ENCODE data around the gene TADA3.
A peak's percentile ranks its signal among the peaks of the same experiment; 100 is the strongest.

Gene TADA3

DNA sequence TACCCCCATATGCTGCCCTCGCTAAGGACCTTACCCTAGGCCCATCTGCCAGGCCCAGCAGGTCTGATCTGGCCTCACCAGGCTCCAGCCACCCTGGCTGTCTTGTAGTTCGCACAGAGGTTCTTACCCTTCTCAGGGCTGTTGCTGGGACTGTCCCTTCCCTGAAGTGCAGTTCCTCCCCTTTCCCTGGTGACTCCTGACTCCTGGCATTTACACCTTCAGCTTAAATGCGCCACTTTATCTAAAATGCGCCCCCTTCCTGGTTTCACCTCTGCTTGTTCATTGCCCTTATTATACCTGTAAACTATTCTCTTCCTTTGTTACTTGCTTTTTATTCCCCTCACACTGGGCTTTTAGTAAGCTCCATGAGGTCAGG is 17.0 kb upstream of the TADA3 start:
- DNase-seq = peak; percentile 29

DNA sequence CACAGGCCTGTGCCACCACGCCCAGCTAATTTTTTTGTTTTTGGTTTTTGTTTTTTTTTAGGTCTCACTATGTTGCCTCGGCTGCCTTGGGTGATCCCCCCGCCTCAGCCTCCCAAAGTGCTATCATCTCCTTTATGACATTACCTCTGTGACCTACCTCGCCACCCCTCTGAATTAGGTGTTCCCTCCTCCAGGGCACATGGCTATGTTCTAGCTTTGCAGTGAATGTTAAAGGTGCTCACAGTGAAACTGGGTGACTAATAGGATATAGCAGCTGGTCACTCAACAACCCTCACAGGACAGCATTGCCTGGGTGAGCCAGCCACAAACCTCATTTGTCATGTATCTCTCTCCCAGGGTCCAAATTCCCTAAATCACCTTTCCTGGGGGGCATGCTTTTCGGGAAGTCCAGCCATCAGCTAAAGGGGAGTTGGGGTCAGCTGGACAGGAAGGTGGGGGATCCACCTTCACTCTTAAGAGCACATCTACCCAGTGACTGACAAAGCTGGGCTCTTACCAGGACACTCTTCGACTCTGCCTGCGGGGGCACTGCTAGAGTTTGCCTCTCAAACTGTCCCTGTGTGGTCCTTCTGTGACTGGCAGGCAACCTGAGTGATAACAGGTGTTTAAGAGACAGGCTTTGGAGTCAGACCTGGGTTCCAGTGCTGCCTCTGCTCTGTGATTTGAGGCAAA is 16.2 kb upstream of the TADA3 start:
- no peak for DNase-seq

DNA sequence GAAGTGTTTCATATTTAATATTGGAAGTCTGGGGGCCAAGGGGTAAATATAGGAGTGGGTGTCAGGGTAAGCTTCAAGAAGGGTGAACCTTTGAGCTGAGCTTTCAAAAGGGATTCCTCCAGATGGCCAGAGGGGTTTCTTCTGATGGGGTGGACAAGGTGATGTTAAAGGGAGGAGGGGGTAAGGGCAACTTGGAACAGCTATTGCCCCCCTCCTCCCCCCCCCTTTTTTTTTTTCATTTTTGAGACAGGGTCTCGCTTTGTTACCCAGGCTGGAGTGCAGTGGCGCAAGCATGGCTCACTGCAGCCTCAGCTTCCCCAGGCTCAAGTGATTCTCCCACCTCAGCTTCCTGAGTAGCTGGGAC is 15.7 kb upstream of the TADA3 start:
- DNase-seq = no peak

DNA sequence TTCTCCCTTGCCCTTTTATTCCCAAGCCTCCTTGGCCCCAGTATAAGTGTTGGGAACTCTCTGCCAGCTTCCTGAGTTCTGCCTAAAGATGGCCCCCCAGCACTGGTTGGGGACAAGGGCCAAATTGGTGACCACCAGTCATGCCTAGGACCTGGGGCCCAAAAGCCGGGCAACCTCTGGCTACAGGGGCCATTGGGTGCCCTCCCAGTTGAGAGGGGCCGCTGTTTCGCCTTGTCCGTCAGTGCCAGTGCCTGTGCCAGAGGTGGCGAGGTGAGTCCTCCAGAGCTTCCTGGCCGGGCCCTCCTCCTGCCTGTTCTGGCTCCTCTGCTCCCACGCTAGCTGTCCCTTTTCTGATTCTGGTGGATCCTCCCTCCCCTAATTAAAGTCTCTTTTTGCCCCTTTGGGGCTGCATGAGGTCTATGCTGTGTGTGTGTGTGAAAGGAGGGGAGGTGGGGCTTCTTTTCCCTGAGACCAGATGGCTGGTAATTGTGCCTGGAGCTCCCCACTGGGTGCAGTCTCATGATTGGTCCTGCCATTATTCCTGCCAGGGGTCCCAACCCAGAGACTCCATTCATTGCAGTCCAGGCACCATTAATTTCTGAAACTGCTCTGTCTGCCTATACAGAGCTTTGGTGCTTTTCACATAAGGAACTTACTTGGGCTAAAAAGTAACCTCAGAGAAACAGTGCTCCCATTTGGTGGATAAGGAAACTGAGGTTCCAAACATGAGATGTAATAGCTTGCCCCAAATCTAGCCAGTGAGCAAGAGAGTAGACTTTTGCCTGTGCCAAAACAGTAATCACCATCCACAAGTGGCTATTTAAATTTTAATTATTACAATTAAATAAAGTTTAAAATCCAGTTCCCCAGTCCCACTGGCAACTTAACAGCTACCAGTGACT is 14.7 kb upstream of the TADA3 start:
- DNase-seq = peak; percentile 70

DNA sequence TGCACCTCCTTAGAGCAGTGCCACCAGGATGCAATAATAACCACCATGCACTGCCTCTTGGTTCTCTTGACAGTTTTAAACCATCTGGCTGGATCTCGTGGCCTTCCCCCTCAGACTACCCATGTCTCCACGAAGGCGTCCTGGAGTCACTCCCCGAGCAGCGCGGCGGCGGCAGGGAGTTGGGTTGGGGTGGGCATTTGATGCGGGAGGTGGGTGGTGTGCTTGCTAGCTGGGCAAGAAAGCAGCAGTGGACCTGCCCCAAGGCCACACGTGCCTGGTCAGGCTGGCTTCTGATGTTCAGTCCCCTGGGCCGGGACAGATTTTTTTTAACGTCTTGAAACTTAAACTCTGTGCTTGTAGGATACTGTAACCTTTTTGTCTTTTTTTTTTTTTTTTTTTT is 13.9 kb upstream of the TADA3 start:
- no peak for DNase-seq

DNA sequence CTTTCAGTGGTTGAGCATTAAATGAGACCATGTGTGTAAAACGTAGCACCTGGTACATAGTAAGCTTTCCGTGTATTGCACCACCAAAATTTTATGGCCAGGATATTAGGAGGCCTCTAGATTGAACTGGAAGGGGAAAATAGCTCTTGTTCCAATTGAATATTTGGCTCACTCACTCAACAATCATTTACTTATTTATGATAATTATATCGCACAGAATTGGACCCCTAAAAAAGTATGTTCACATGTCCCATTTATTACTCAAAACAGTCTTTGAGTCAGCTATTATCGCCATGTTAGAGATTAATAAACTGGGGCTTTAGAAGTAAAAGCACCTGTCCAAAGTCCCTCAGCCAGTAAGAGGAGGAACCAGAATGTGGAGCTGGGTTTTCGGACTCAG is 12.7 kb upstream of the TADA3 start:
- DNase-seq = no peak

DNA sequence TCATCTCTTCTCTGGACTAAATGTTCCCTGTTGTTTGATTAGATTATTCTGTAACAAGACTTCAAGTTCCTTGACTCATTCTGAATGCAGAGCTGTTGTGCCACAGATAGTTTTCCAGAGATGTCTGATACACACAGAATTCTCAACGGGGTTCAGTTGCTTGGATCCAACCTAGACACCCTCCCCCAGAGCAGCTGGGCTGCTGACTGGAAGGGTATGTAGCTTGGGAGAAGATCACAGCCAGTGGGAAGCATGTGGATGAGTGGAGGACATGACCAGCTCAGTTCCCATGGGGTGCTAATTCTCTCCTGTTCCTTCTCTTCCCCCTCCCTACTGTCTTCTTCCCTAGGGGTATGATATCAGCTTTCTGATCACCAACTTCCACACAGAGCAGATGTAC is 11.2 kb upstream of the TADA3 start:
- DNase-seq = no peak

DNA sequence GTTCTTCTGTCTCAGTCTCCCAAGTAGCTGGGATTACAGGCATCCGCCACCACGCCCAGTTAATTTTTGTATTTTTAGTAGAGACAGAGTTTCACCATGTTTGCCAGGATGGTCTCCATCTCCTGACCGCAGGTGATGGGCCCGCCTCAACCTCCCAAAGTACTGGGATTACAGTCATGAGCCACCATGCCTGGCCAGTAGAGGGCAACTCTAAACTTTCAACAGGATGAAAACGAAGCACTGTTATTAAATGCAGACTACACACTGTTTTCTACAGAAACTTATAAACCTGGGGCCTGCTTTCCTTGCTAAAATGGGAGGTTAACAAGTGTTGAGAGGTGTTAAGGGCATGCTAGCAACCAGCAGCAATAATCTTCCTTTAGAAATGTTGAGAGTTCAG is 8.3 kb upstream of the TADA3 start:
- DNase-seq = no peak

DNA sequence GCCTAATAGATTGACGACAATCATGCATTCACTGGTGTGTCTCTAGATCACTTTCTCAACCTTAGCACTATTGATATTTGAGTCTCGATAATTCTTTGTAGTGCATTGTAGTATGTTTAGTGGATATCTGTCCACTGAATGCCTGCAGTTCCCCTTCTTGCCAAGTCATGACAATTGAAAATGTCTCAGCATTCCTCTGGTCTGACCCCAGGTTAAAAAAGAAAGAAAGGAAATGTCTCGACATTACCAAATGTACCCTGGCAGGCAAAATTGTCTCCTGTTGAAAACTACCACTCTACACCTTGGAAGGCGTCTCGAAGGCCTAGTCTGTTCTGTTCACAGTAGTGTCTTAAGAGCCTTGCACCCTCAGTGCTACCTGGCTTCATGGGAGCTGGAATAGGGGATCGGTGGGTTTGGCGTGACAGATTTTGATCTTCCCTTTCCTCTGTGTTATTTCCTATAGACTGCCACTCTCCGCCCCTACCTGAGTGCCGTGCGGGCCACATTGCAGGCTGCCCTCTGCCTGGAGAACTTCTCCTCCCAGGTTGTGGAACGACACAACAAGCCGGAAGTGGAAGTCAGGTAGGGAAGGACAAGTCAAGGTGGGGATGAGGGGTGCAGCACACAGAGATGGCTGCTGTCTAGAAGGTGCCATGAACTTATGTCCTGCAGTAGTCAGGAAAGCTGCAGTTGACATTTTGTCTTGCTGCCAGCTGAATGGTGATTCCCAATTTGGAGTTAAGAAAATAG is 5.1 kb upstream of the TADA3 start:
- no peak for DNase-seq

DNA sequence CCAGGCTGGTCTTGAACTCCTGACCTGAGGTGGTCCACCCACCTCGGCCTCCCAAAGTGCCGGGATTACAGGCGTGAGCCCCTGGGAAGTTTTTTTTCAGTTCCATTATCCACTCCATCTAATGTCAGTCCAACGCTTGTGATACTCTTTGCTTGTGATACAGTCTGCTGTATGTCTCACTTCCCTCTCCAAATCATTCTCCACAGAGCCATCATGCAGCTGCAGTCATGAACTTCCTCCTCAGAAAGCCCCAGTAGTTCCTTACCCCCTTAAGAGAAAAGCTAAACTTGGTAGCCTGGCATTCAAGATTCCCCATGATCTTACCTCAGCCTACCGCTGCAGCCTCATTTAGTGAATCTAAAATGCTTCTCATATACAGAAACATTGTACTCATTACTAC is 2.9 kb upstream of the TADA3 start:
- DNase-seq = no peak

DNA sequence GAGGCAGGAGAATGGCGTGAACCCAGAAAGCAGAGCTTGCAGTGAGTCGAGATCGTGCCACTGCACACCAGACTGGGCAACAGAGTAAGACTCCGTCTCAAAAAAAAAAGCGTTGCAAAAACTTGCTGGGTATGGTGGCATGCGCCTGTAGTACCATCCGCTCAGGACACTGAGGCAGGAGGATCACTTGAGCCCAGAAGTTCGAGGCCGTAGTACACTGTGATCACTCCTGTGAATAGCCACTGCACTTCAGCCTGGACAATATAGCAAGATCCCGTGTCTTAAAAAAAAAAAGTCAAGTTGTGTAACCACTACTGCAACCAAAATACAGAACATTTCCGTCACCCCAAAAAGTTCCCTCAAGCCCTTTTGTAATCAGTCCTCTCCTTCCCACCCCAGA is 2.1 kb upstream of the TADA3 start:
- no peak for DNase-seq

DNA sequence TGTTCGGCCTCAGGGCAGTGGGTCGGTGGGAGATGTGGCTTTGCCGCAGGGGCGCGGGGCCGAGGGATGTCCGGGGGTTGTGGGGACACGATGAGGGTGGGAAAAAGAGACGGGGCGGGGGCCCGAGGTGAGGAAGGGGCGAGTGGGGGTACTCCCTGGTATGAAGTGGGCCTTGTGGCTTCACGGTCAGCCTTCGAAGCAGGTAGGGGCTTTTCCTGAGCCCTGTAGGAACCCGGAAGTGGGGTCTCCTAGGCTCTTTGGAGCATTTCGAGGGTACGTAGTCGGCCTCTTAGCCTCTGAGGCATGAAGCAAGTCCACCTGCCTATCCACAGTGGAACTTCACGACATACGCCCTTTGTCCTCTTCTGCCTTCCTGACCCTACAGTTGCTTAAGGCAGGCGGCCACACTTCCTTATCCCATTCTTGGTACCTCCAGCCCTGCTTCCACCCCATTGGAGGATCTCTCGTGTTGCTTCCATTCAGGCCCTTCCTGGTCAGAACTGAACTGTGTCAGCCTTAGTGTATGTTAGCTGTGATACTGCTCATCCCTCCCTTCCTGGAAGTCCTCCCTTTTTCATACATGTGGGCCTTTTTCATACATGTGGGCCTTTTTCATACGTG is 998 bp upstream of the TADA3 start:
- no peak for DNase-seq

DNA sequence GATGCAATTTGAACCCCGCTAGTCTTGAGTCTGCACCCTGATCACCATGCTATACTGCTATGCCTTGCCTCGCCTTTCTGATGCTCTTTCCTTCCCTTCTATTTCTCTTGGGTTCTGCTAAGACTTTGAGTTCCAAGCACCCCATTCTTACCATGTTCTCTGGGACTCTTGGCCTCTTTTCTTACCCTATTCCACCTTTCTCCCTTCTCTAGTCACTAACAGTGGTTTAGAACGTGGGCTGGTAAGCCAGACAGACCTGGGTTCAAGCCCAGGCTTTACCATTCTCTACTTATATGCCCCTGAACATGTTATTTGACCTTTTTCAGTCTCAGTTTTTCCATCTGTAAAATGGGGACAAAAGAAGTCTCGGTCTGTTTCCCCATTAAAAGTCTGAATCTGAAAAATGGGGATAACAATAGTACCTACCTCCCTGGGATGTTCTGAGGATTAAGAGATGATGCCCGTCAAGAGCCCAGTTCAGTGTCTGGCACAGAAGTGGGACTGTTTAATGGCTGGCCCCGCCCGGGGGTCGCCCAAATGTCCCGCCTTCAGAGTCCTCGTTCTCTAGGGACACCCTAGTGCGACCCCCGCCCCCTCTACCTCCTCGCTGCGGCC is 376 bp downstream of the TADA3 start:
- no peak for DNase-seq

DNA sequence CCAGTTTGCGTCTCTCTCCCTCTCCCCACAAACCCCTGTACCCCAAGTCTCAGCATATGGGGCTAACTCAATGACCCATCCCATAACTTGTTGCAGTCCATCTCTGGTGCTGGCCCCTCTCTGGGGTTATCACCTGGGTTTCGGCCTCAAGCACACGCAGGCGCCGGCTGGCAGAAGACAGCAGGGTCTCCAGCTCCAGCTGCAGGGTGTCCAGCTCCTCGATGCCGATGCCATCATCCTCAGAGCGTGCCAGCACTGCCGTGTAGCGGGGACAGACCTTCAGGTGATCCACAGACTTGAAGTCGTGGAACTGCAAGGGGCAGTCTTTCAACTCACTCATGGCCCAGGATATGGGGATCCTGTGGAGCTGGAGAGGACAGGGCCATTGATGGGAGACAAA is 1.1 kb downstream of the TADA3 start:
- DNase-seq = no peak

DNA sequence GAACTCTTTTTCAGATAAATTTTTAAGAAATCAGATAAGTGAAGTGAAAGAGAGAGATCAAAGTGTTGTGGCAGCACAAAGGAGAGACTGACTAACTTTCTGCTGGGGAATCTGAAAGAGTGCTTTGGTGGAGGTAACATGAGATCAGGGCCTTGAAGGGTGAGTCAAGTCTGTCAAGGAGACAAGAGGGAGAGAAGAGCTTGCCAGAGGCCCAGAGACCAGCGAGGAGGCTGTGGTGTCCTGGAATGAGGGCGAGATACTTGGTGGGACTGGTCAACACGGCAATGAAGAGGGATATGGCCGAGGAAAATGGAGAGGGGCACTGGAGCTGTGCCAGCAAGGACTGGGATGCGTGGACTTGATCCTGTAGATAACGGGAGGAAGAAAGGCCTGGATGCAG is 4.6 kb downstream of the TADA3 start:
- no peak for DNase-seq

DNA sequence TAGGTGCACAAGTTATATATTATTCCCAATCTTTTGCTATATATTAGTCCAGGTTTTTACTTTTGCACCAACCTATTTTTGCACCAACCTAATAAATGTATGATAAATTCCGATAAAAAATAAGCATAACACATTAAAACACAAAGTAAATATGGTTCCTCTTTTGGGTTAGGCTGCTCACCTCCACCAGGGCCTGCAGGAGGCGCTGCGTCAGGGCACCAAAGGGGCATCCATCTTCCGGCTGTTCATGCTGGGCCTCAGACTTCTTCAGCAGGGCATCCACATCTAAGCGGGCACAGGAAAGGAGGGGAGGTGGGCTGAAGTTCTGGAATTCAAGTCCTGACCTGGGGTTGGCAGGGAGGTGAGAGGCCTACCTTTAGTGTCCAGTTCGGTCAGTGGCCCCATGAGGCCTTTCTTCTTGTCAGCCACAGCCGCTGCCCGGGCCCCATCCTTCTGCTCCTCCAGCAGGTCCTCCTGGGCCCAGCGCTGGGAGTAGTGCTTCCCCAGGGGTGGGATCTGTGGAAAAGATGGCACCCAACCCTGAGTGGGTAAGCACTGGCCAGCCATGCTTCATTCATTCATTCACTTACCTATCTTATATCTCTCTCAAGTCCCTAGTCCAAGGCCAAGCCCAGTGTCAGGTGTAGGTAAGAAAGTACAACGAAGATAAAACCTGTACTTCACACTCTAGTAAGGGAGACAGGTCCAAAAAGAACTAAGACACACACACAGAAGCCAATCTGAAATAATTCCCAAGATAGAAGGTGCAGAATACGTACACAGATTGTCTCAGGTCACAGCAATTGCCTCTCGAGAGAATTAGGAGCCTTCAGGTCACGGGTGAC is 5.2 kb downstream of the TADA3 start:
- no peak for DNase-seq

DNA sequence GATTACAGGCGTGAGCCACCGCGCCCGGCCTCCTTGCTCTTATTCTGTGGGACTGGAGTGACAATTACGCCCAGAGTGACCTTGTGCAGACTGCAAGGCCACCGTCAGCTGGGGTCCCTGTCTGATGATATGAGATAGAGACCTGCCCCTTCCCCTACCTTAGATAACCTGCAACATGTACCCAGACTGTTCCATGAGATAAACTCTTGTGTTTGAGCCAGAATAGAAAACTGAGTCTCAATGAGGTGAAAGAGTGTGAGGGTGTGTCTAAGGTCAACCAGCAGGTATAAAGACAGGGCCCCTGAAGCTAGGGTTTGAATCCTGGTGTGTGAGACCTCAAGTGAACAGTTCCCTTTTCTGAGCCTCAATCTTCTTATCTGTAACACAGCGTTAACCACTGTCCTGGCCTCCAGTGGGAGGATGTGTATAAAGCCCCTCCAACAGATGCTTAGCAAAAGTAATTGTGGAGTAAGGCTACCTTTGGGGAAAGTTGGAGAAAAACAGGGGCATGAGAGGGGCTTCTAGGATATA is 6.0 kb downstream of the TADA3 start:
- no peak for DNase-seq

DNA sequence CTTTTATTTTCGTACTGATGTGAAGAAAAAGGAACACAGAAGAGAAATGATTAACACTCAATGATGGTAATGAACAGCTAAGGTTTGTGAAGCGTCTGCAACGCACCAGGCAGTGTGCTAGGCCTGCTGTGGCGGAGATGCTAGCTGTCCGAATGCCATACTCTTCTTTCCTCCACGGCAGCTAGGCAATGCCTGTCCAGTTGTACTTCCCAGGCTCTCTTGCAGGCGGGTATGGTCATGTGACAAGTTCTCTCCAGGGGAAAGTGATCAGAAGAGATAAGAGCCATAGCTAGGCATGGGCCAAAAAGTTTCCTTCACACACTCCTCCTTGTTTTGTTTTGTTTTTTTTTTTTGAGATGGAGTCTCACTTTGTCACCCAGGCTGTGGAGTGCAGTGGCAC is 6.7 kb downstream of the TADA3 start:
- DNase-seq = no peak

DNA sequence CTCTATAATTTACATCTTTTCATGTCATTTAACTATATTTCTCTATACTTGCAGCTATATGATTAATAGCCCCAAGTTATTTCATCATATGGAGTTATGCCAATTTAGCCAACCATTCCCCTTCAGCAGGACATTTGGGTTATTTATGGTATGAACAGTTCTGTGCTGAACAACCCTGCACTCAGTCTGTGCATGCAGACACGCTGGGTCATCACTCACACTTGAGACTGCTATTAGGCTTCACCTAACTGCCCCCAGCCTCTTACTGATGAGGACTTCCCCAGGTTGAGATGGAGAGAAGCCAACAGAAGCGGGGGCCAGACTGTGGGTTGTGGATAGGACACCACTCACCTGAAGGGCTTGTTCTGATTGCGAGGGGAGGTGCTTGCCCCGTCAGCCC is 7.3 kb downstream of the TADA3 start:
- no peak for DNase-seq

DNA sequence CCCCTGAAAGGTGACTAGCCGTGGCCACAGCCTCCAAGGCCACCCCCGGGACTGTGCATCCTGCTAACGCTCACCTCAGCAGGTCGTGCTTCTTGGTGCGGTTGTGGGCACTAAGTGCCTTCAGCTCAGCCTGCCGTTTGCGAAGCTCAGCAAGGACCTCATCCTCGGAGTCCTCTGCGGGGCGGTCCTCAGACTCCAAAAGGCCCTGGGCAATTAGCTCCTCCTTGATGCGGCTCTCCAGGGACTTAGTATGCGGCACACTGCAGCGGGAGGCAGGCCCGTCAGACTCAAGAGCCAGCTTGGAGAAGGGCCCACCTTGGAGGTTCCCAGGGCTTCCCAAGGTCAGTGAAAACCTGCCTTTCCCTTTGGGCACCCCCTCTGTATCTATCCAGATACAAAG is 8.3 kb downstream of the TADA3 start:
- DNase-seq = no peak

DNA sequence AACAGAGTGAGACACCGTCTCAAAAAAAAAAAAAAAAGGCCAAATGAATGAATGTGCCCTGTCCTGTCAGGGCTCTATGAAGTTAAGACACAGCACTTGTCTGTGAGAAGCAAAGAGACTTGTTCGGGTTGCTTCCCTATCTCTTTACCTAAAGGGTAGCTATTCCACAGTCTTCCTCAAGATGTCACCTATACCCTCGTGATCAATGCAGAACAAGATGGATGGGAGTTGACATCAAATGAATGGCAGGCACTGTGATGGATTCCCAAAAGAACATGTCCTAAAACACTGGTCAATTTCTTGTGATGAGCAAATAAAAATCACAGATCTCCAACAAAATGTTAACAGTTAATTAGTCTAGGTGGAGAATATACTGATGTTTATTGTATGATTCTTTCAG is 9.5 kb downstream of the TADA3 start:
- DNase-seq = no peak

Data from DMS 273 treated with DMSO at 0.1 percent for 48 hours (cell line).